SU-DHL-6 (cell line): ENCODE results near the gene ZNF512B.

ENCODE experiments used
- H2AFZ ChIP-seq: fragments of 200-600 bp; sonication (generic); 2 replicates; pipeline ENCODE4 v1.6.1; 2014; ENCODE audit warnings: low read depth, mild to moderate bottlenecking, moderate library complexity, mixed read lengths, antibody characterized with exemption, low read length; ENCODE audit not compliant: severe bottlenecking
- H3F3A ChIP-seq: fragments of 200-600 bp; shearing (Covaris generic); 2 replicates; pipeline ENCODE4 v1.6.0; 2016; ENCODE audit warnings: antibody characterized with exemption, mild to moderate bottlenecking; ENCODE audit not compliant: insufficient read depth
- H3K27ac ChIP-seq: fragments of 200-600 bp; sonication (generic); 2 replicates; pipeline ENCODE4 v1.5.1; 2016; ENCODE audit warnings: low read depth, mild to moderate bottlenecking, low read length, moderate library complexity, mixed read lengths
- H3K27me3 ChIP-seq: fragments of 200-600 bp; sonication (generic), shearing (Covaris generic); 2 replicates; pipeline ENCODE4 v1.6.0; 2014; ENCODE audit warnings: mild to moderate bottlenecking, low read length
- H3K36me3 ChIP-seq: fragments of 200-600 bp; sonication (generic); 2 replicates; pipeline ENCODE4 v1.6.1; 2014; ENCODE audit warnings: mild to moderate bottlenecking, low read length, mixed read lengths
- H3K4me2 ChIP-seq: fragments of 300-600, 200-600 bp; shearing (Covaris generic), sonication (generic); 2 replicates; pipeline ENCODE4 v1.6.0; 2014; ENCODE audit warnings: low read length, low read depth, mild to moderate bottlenecking; ENCODE audit not compliant: poor library complexity, severe bottlenecking
- H3K4me3 ChIP-seq: fragments of 200-600 bp; sonication (generic); 2 replicates; pipeline ENCODE4 v1.5.1; 2014; ENCODE audit warnings: antibody characterized with exemption, low read length, mild to moderate bottlenecking, mixed read lengths; ENCODE audit not compliant: insufficient read depth, poor library complexity, severe bottlenecking
- H3K79me2 ChIP-seq: fragments of 200-600 bp; sonication (generic); 2 replicates; pipeline ENCODE4 v1.6.1; 2014; ENCODE audit warnings: mild to moderate bottlenecking, low read length, moderate library complexity; ENCODE audit not compliant: insufficient read depth
- H3K9ac ChIP-seq: fragments of 200-600 bp; sonication (generic); 2 replicates; pipeline ENCODE4 v1.7.0; 2014; ENCODE audit warnings: mild to moderate bottlenecking, low read length
- H3K9me2 ChIP-seq: fragments of 200-600 bp; sonication (generic); replicated peaks from 2 replicates; pipeline ENCODE4 v1.6.1; 2014; ENCODE audit warnings: low read length; ENCODE audit not compliant: insufficient read depth
- H3K9me3 ChIP-seq: fragments of 200-600 bp; sonication (generic); 2 replicates; pipeline ENCODE4 v1.6.1; 2014; ENCODE audit warnings: low read length, mixed read lengths; ENCODE audit not compliant: insufficient read depth
- H4K20me1 ChIP-seq: fragments of 200-600 bp; sonication (generic); 2 replicates; pipeline ENCODE4 v1.6.1; 2014; ENCODE audit warnings: low read depth, mild to moderate bottlenecking, antibody characterized with exemption, low read length, moderate library complexity, mixed read lengths
- CTCF ChIP-seq: fragments of 200-600 bp; sonication (generic); IDR thresholded peaks from one replicate; pipeline ENCODE4 v1.5.1; 2017; ENCODE audit warnings: antibody characterized with exemption, mild to moderate bottlenecking, low read length, moderate library complexity; ENCODE audit not compliant: insufficient read depth, poor library complexity, severe bottlenecking
- EZH2phosphoT487 ChIP-seq: fragments of 200-600 bp; sonication (generic), shearing (Covaris generic); conservative IDR thresholded peaks from 2 replicates; pipeline ENCODE4 v1.6.1; 2018; ENCODE audit warnings: mild to moderate bottlenecking, antibody characterized with exemption, low read length, moderate library complexity, mixed read lengths

The ZNF512B gene

GRCh38 chr20:63979557-63980316, 10.0 kb upstream of the ZNF512B start, which contains the start of gene SAMD10:
SAMD10 (minus strand) TSS chr20:63979642; CDS start chr20:63979467, 175 bp downstream.
- peak within 1 kb of the TSS; percentile 87 for H3K27ac ChIP-seq
- no peaks in the 10 kb centered on the region for H3K9me3 ChIP-seq
- H3F3A ChIP-seq = peaks cover 19% of the 10 kb centered on the region
- H3K4me3 ChIP-seq = peak within 1 kb of the TSS; percentile 85
- H3K9ac ChIP-seq = peak within 1 kb of the TSS; percentile 89
- no peaks in the 10 kb centered on the region for H3K9me2 ChIP-seq
- H3K4me2 ChIP-seq = peak within 1 kb of the TSS; percentile 70
- H3K27me3 ChIP-seq = no peaks in the 10 kb centered on the region
- H3K36me3 ChIP-seq = peaks cover 6% of the 10 kb centered on the region; the same call in 1 of the 2 replicates
- no peak for TF ChIP-seq EZH2phosphoT487
- H2AFZ ChIP-seq = peak within 1 kb of the TSS; percentile 52
- no peaks in the 10 kb centered on the region for H4K20me1 ChIP-seq
- H3K79me2 ChIP-seq = peaks cover 22% of the 10 kb centered on the region

GRCh38 chr20:63979229-63979556, 9.5 kb upstream of the ZNF512B start:
- Histone ChIP-seq H3K9me2 (no peaks in the 10 kb centered on the region), H3K36me3 (peaks cover under 1% of the 10 kb centered on the region; the same call in 1 of the 2 replicates), H3K4me2 (peak overlapping the region; percentile 70), H2AFZ (peak overlapping the region; percentile 52), H3K4me3 (peak overlapping the region; percentile 85), H3K9me3 (no peaks in the 10 kb centered on the region), H3K27ac (peak overlapping the region; percentile 87), H3K9ac (peak overlapping the region; percentile 89), H3F3A (peaks cover 19% of the 10 kb centered on the region), H4K20me1 (no peaks in the 10 kb centered on the region), H3K27me3 (no peaks in the 10 kb centered on the region), H3K79me2 (peaks cover 22% of the 10 kb centered on the region)
- no peak for TF ChIP-seq EZH2phosphoT487
- TF ChIP-seq CTCF = no peak

- Histone ChIP-seq H4K20me1 (no peaks in the 10 kb centered on the region), H3K9me2 (no peaks in the 10 kb centered on the region), H3K27ac (peak overlapping the region; percentile 87), H3K4me2 (peak overlapping the region; percentile 70), H2AFZ (peak overlapping the region; percentile 52), H3K9ac (peak overlapping the region; percentile 89), H3K79me2 (peaks cover 18% of the 10 kb centered on the region), H3K27me3 (no peaks in the 10 kb centered on the region), H3F3A (peaks cover 19% of the 10 kb centered on the region), H3K4me3 (peak overlapping the region; percentile 85), H3K9me3 (no peaks in the 10 kb centered on the region), H3K36me3 (no peaks in the 10 kb centered on the region)
- no peak for TF ChIP-seq CTCF
- no peak for TF ChIP-seq EZH2phosphoT487
Observed at GRCh38 chr20:63978319-63979228, 8.8 kb upstream of the ZNF512B start.
